Hepatocyte (in vitro differentiated cells): ENCODE results near the gene CROCC2.

Experiments used
- EZH2 ChIP-seq: fragments of 200-600 bp; sonication (generic); IDR thresholded peaks from 2 replicates; pipeline ENCODE4 v1.6.1; 2016; ENCODE audit warnings: antibody characterized with exemption, mild to moderate bottlenecking, borderline replicate concordance
- EZH2phosphoT487 ChIP-seq: fragments of 200-600 bp; sonication (generic); IDR thresholded peaks from one replicate; pipeline ENCODE4 v1.6.1; 2018; ENCODE audit warnings: antibody characterized with exemption, mild to moderate bottlenecking, low read depth, moderate library complexity; ENCODE audit not compliant: unreplicated experiment, severe bottlenecking
- TF ChIP-seq, protein P1 (sequence below): fragments of 200-600 bp; sonication (generic); IDR thresholded peaks from 2 replicates; pipeline ENCODE4 v1.5.1; 2016; ENCODE audit warnings: antibody characterized with exemption, mild to moderate bottlenecking; ENCODE audit not compliant: poor library complexity

DNA sequence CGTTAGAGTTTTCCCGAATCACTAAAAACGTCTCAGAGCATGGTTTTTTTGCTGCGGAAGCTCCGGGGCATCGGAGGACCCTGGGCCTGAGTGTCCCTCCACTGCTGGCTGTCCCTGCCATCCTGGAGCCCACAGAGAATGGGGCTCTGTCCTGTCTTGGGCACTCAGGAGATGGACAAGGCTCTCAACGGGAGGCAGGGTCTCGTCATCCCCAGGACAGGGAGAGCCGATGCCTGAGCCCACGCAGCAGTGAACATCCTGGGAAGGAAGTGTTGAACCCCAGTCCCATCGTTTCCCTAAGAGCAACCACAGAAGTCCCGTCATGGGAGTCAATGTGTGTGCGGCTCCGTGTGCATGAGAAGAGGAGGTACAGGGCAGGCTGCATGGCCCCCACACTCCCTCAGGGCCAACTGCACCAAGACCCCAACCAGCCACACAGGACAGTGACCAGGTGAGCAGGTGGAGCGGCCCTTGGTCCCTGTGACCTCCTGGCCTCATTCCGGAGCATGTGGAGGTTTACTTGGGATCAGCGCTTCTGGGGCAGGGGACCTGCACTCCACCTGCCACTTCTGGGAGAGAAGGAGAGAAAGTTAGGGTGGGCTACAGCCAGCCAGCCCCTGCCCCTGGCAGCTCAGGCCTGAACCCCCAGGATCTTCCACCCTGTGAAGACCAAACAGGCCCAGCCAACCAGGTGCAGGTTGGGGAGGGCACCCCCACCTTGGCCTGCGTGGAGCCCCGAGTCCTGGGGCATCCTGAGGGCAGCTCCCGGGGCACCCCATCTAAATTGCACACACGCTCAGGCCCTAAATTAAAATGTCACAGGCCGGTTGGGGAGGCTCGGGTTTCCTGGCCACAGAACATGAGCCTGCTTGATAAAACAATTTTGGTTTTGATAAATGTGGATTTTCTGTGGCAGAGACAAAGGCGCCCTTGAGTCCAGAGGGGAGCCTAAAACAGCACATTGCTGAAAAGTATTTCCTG lies 89.2 kb downstream of the CROCC2 start:
- TF ChIP-seq, protein P1, sequence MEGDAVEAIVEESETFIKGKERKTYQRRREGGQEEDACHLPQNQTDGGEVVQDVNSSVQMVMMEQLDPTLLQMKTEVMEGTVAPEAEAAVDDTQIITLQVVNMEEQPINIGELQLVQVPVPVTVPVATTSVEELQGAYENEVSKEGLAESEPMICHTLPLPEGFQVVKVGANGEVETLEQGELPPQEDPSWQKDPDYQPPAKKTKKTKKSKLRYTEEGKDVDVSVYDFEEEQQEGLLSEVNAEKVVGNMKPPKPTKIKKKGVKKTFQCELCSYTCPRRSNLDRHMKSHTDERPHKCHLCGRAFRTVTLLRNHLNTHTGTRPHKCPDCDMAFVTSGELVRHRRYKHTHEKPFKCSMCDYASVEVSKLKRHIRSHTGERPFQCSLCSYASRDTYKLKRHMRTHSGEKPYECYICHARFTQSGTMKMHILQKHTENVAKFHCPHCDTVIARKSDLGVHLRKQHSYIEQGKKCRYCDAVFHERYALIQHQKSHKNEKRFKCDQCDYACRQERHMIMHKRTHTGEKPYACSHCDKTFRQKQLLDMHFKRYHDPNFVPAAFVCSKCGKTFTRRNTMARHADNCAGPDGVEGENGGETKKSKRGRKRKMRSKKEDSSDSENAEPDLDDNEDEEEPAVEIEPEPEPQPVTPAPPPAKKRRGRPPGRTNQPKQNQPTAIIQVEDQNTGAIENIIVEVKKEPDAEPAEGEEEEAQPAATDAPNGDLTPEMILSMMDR, result no peak
- no peak for TF ChIP-seq EZH2
- no peak for TF ChIP-seq EZH2phosphoT487
